ENCODE results near the gene RTP3. TPM values are rescaled to one million over a fixed set of nuclear protein-coding genes. Genes with fewer than 3 reads are reported as not detected.
"Not testable (repeated sequence)": the region's sequence is repeated elsewhere in the genome, so short reads cannot be mapped to it uniquely, and the experiment has no call there.

Gene RTP3
- total RNA-seq, 2 experiments from 2014 or later = not detected

GRCh38 chr3:46490338-46491084, 7.3 kb upstream of the RTP3 start:
- no peaks in the 10 kb centered on the region for H3K27me3 Mint-ChIP-seq
- no peak overlapping the region for H3K27ac Mint-ChIP-seq
- H3K36me3 Mint-ChIP-seq (ENCODE audit: low read depth) = no peaks in the 10 kb centered on the region
- ChIA-PET CTCF (interaction anchor here (1.2 to 13.6 kb wide), 9 partner anchors 10 to 151 kb away, joined by 3 to 254 read pairs (median 40); partner anchors contain the start of gene RTP3), POLR2A (interaction anchor here (0.6 to 1.1 kb wide), 2 partner anchors 9 to 15 kb away, joined by 3 to 4 read pairs; no protein-coding TSS in a partner anchor)
- intact Hi-C loops (cut with micrococcal nuclease) = no loop called here
- no peak overlapping the region for H3K4me3 Mint-ChIP-seq
- H3K9me3 Mint-ChIP-seq = no peaks in the 10 kb centered on the region
- no peak for ATAC-seq
- no peak for DNase-seq
- TF ChIP-seq CTCF (IDR thresholded peaks at IDR 0.05) = no peak
- H3K4me1 Mint-ChIP-seq (ENCODE audit: low read depth) = peaks cover 8% of the 10 kb centered on the region

- no peak for ATAC-seq
- POLR2A ChIA-PET = no interaction called here
- intact Hi-C loops (cut with micrococcal nuclease) = no loop called here
- H3K27ac Mint-ChIP-seq = no peak overlapping the region
- H3K4me3 Mint-ChIP-seq = no peak overlapping the region
- no peak for DNase-seq
- no peak for TF ChIP-seq CTCF (IDR thresholded peaks at IDR 0.05)
- CTCF ChIA-PET = interaction anchor here (5.1 to 13.6 kb wide), 2 partner anchors 68 to 138 kb away, joined by 150 to 254 read pairs; no protein-coding TSS in a partner anchor
- no peaks in the 10 kb centered on the region for H3K36me3 Mint-ChIP-seq (ENCODE audit: low read depth)
- peaks cover 8% of the 10 kb centered on the region for H3K4me1 Mint-ChIP-seq (ENCODE audit: low read depth)
- no peaks in the 10 kb centered on the region for H3K9me3 Mint-ChIP-seq
- no peaks in the 10 kb centered on the region for H3K27me3 Mint-ChIP-seq
Observed at GRCh38 chr3:46491089-46492070, 6.4 kb upstream of the RTP3 start.

- DNase-seq = no peak
- no peaks in the 10 kb centered on the region for H3K27me3 Mint-ChIP-seq
- TF ChIP-seq CTCF (IDR thresholded peaks at IDR 0.05) = no peak
- intact Hi-C loops (cut with micrococcal nuclease) = no loop called here
- H3K4me3 Mint-ChIP-seq = no peak overlapping the region
- H3K9me3 Mint-ChIP-seq = no peaks in the 10 kb centered on the region
- ATAC-seq = no peak
- H3K36me3 Mint-ChIP-seq (ENCODE audit: low read depth) = no peaks in the 10 kb centered on the region
- ChIA-PET CTCF (interaction anchor here (1.4 to 13.6 kb wide), 2 partner anchors 66 to 137 kb away, joined by 5 to 254 read pairs; no protein-coding TSS in a partner anchor), POLR2A (interaction anchor here (0.6 to 1.1 kb wide), 2 partner anchors 30 to 70 kb away, joined by 3 read pairs; no protein-coding TSS in a partner anchor)
- no peak overlapping the region for H3K27ac Mint-ChIP-seq
- H3K4me1 Mint-ChIP-seq (ENCODE audit: low read depth) = peaks cover 8% of the 10 kb centered on the region
Observed at GRCh38 chr3:46492890-46493547, 4.8 kb upstream of the RTP3 start.

- H3K9me3 Mint-ChIP-seq; H3K4me3 Mint-ChIP-seq; POLR2A ChIA-PET; H3K27ac Mint-ChIP-seq; CTCF ChIA-PET; ATAC-seq; intact Hi-C loops (cut with micrococcal nuclease); H3K4me1 Mint-ChIP-seq (ENCODE audit: low read depth); H3K27me3 Mint-ChIP-seq; DNase-seq; H3K36me3 Mint-ChIP-seq (ENCODE audit: low read depth): not testable (repeated sequence)
Observed at GRCh38 chr3:46494491-46494890, 3.3 kb upstream of the RTP3 start.

GRCh38 chr3:46495901-46496456, 1.8 kb upstream of the RTP3 start:
- ChIA-PET POLR2A (no interaction called here), CTCF (interaction anchor here (1.1 to 8.5 kb wide), 5 partner anchors 8 to 134 kb away, joined by 3 to 76 read pairs (median 13); no protein-coding TSS in a partner anchor)
- no peak for DNase-seq

More at GRCh38 chr3:46495901-46496456, 1.8 kb upstream of the RTP3 start:
- ATAC-seq = no peak
- no peak for TF ChIP-seq CTCF (IDR thresholded peaks at IDR 0.05)
- intact Hi-C loops (cut with micrococcal nuclease) = no loop called here
- Mint-ChIP-seq H3K27me3 (no peaks in the 10 kb centered on the region), H3K27ac (no peak overlapping the region), H3K4me1 (ENCODE audit: low read depth) (peaks cover 5% of the 10 kb centered on the region), H3K4me3 (no peak overlapping the region), H3K36me3 (ENCODE audit: low read depth) (no peaks in the 10 kb centered on the region), H3K9me3 (no peaks in the 10 kb centered on the region)

All from activated CD8-positive, alpha-beta T cell treated with anti-CD3 and anti-CD28 coated beads for 36 hours (primary cell).